SU-DHL-6 (cell line): Measurements from ENCODE around the gene PSMB5.

Experiments
- H2AFZ ChIP-seq: fragments of 200-600 bp; sonication (generic); 2 replicates; pipeline ENCODE4 v1.6.1; 2014; ENCODE audit warnings: low read depth, mild to moderate bottlenecking, moderate library complexity, mixed read lengths, antibody characterized with exemption, low read length; ENCODE audit not compliant: severe bottlenecking
- H3F3A ChIP-seq: fragments of 200-600 bp; shearing (Covaris generic); 2 replicates; pipeline ENCODE4 v1.6.0; 2016; ENCODE audit warnings: antibody characterized with exemption, mild to moderate bottlenecking; ENCODE audit not compliant: insufficient read depth
- H3K27ac ChIP-seq: fragments of 200-600 bp; sonication (generic); 2 replicates; pipeline ENCODE4 v1.5.1; 2016; ENCODE audit warnings: low read depth, mild to moderate bottlenecking, low read length, moderate library complexity, mixed read lengths
- H3K27me3 ChIP-seq: fragments of 200-600 bp; sonication (generic), shearing (Covaris generic); 2 replicates; pipeline ENCODE4 v1.6.0; 2014; ENCODE audit warnings: mild to moderate bottlenecking, low read length
- H3K36me3 ChIP-seq: fragments of 200-600 bp; sonication (generic); 2 replicates; pipeline ENCODE4 v1.6.1; 2014; ENCODE audit warnings: mild to moderate bottlenecking, low read length, mixed read lengths
- H3K4me2 ChIP-seq: fragments of 300-600, 200-600 bp; shearing (Covaris generic), sonication (generic); 2 replicates; pipeline ENCODE4 v1.6.0; 2014; ENCODE audit warnings: low read length, low read depth, mild to moderate bottlenecking; ENCODE audit not compliant: poor library complexity, severe bottlenecking
- H3K4me3 ChIP-seq: fragments of 200-600 bp; sonication (generic); 2 replicates; pipeline ENCODE4 v1.5.1; 2014; ENCODE audit warnings: antibody characterized with exemption, low read length, mild to moderate bottlenecking, mixed read lengths; ENCODE audit not compliant: insufficient read depth, poor library complexity, severe bottlenecking
- H3K79me2 ChIP-seq: fragments of 200-600 bp; sonication (generic); 2 replicates; pipeline ENCODE4 v1.6.1; 2014; ENCODE audit warnings: mild to moderate bottlenecking, low read length, moderate library complexity; ENCODE audit not compliant: insufficient read depth
- H3K9ac ChIP-seq: fragments of 200-600 bp; sonication (generic); 2 replicates; pipeline ENCODE4 v1.7.0; 2014; ENCODE audit warnings: mild to moderate bottlenecking, low read length
- H3K9me2 ChIP-seq: fragments of 200-600 bp; sonication (generic); replicated peaks from 2 replicates; pipeline ENCODE4 v1.6.1; 2014; ENCODE audit warnings: low read length; ENCODE audit not compliant: insufficient read depth
- H3K9me3 ChIP-seq: fragments of 200-600 bp; sonication (generic); 2 replicates; pipeline ENCODE4 v1.6.1; 2014; ENCODE audit warnings: low read length, mixed read lengths; ENCODE audit not compliant: insufficient read depth
- H4K20me1 ChIP-seq: fragments of 200-600 bp; sonication (generic); 2 replicates; pipeline ENCODE4 v1.6.1; 2014; ENCODE audit warnings: low read depth, mild to moderate bottlenecking, antibody characterized with exemption, low read length, moderate library complexity, mixed read lengths
- CTCF ChIP-seq: fragments of 200-600 bp; sonication (generic); IDR thresholded peaks from one replicate; pipeline ENCODE4 v1.5.1; 2017; ENCODE audit warnings: antibody characterized with exemption, mild to moderate bottlenecking, low read length, moderate library complexity; ENCODE audit not compliant: insufficient read depth, poor library complexity, severe bottlenecking
- EZH2phosphoT487 ChIP-seq: fragments of 200-600 bp; sonication (generic), shearing (Covaris generic); conservative IDR thresholded peaks from 2 replicates; pipeline ENCODE4 v1.6.1; 2018; ENCODE audit warnings: mild to moderate bottlenecking, antibody characterized with exemption, low read length, moderate library complexity, mixed read lengths

Gene PSMB5

GRCh38 chr14:22978487-22978837 is 56.2 kb downstream of the PSMB5 start:
- TF ChIP-seq EZH2phosphoT487 (no peak), CTCF (no peak)
- Histone ChIP-seq H3K27me3 (no peaks in the 10 kb centered on the region), H2AFZ (no peak overlapping the region), H3K79me2 (no peaks in the 10 kb centered on the region), H3K27ac (no peak overlapping the region), H3K4me2 (no peak overlapping the region), H4K20me1 (no peaks in the 10 kb centered on the region), H3K9ac (no peak overlapping the region), H3K36me3 (no peaks in the 10 kb centered on the region), H3K4me3 (no peak overlapping the region), H3K9me2 (no peaks in the 10 kb centered on the region), H3F3A (no peaks in the 10 kb centered on the region), H3K9me3 (no peaks in the 10 kb centered on the region)

- Histone ChIP-seq H2AFZ (no peak overlapping the region), H3K9me2 (no peaks in the 10 kb centered on the region), H3K36me3 (no peaks in the 10 kb centered on the region), H3F3A (no peaks in the 10 kb centered on the region), H3K9me3 (no peaks in the 10 kb centered on the region), H3K27ac (no peak overlapping the region), H3K4me2 (no peak overlapping the region), H3K27me3 (no peaks in the 10 kb centered on the region), H3K4me3 (no peak overlapping the region), H4K20me1 (no peaks in the 10 kb centered on the region), H3K79me2 (no peaks in the 10 kb centered on the region), H3K9ac (no peak overlapping the region)
- no peak for TF ChIP-seq EZH2phosphoT487
- no peak for TF ChIP-seq CTCF
Observed at GRCh38 chr14:22977684-22978486, 56.8 kb downstream of the PSMB5 start.

GRCh38 chr14:22977434-22977683 is 57.3 kb downstream of the PSMB5 start:
- TF ChIP-seq EZH2phosphoT487 (no peak), CTCF (no peak)
- H3K36me3 ChIP-seq = no peaks in the 10 kb centered on the region
- H3K79me2 ChIP-seq = no peaks in the 10 kb centered on the region
- H3F3A ChIP-seq = no peaks in the 10 kb centered on the region
- H3K9me3 ChIP-seq = no peaks in the 10 kb centered on the region
- H3K27me3 ChIP-seq = no peaks in the 10 kb centered on the region
- no peaks in the 10 kb centered on the region for H4K20me1 ChIP-seq
- no peak overlapping the region for H2AFZ ChIP-seq
- no peak overlapping the region for H3K9ac ChIP-seq
- no peak overlapping the region for H3K4me2 ChIP-seq
- H3K27ac ChIP-seq = no peak overlapping the region
- H3K4me3 ChIP-seq = no peak overlapping the region
- H3K9me2 ChIP-seq = no peaks in the 10 kb centered on the region
